ENCODE results near the gene NME1.
A peak's percentile ranks its signal among the peaks of the same experiment; 100 is the strongest.
"Not testable (repeated sequence)": the region's sequence is repeated elsewhere in the genome, so short reads cannot be mapped to it uniquely, and the experiment has no call there.

Gene NME1

GRCh38 chr17:51147650-51148049 is 5.7 kb upstream of the NME1 start:
- no peak for DNase-seq

GRCh38 chr17:51149163-51149562 is 4.2 kb upstream of the NME1 start:
- DNase-seq: no peak

DNA sequence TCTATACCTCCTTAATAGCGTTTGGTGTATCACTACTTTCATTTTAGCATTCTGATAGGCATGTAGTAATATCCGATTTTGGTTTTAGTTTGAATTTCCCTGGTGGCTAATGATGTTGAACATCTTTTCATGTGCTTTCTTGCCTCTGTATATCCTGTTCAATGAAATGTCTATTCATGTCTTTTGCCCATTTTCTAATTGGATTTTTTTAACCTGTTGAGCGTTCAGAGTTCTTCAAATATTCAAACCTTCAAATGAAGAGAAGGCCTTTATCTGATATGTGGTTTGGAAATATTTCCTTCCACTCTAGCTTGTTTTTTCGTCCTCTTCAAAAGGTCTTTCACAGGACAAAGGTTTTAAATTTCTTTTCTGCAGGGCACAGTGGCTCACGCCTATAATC is 2.4 kb upstream of the NME1 start:
- no peak for DNase-seq

DNA sequence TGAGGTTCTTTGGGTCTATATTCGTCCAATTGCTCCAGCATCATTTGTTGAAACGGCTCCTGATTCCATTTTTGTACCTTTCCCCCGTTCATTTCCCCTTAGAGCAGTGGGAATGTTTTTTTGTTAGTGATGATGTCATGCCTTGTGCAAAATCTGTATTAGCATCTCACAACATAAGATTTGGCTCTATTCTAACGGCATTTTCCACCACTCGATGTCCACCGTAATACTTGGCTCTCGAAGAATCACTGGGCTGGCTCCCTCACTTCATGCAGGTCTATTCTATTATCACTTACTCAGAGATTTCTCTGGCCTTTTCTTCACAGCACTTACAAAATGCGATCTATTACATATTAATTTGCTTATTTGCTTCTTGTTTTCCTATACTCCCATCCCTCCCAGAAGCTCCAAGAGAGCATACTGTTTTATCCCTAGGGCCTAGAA is 571 bp upstream of the NME1 start:
- no peak for DNase-seq

DNA sequence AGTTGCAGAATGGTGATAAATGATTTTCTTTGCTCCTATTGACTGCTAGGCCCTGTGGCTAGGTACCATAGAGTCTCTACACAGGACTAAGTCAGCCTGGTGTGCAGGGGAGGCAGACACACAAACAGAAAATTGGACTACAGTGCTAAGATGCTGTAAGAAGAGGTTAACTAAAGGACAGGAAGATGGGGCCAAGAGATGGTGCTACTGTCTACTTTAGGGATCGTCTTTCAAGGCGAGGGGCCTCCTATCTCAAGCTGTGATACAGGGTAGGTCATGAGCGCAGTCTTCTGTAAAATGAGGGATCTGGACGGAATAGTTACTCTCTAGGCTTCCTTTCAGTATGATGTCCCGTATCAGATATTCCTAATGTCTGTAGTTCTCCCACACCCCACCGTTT is 817 bp downstream of the NME1 start:
- DNase-seq: no peak

- DNase-seq: no peak
These were observed 2.1 kb downstream of the NME1 start for GRCh38 chr17:51155416-51155815.

DNA sequence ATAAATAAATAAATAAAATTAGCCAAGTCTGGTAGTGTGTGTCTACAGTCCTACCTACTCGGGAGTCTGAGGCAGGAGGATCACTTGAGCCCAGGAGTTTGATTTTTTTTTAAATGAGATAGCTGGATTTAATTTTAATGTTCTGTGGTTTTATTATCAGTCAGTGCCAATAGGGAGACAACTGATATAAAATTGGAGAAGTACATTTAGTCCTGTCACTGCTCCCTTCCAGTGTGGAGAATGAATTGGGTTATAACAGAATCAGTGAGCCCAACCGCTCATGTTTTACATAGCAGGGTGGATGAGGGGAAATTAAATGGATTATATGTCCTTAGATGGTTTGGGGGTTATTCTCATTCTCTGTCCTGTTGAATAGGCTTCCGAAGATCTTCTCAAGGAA is 6.2 kb downstream of the NME1 start:
- DNase-seq: no peak

- DNase-seq: no peak
These were observed 8.2 kb downstream of the NME1 start for GRCh38 chr17:51161541-51161940.

DNA sequence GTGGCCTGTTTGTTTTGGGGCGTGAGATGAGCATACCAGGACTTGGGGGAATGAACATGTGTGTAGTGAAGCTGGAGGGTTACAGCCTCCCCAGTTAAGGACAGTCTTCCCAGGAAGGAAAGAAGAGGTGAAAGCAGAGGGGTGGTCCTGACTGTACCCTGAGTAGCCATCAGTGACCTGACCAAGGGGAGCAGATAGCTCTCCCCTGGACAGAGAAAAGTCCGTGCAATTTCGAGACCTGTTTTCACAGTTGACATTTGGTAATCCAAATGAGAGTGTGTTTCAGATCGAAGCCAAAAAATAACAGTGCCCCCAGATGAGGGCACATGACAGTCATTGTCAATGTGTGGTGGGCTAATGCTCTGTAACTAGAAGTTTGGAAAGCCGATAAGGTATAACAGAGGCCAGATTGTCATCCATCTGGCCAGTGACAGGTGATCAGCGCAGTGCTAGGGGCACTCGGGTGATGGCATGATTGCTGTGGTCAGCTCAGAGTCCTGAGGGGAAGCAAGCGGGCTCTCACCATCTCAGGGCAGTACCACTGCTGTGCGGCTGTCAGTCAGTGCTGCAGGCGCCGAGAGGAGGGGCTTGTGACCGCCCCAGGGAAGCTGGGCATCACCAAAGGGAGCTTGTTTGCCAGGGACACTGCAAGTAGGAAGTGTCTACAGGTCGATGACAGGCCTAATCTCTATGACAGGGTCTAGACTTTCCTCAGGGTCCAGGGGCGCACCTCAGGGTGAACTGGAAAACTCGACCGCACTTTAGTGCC is 11.7 kb downstream of the NME1 start:
- DNase-seq: no peak

DNA sequence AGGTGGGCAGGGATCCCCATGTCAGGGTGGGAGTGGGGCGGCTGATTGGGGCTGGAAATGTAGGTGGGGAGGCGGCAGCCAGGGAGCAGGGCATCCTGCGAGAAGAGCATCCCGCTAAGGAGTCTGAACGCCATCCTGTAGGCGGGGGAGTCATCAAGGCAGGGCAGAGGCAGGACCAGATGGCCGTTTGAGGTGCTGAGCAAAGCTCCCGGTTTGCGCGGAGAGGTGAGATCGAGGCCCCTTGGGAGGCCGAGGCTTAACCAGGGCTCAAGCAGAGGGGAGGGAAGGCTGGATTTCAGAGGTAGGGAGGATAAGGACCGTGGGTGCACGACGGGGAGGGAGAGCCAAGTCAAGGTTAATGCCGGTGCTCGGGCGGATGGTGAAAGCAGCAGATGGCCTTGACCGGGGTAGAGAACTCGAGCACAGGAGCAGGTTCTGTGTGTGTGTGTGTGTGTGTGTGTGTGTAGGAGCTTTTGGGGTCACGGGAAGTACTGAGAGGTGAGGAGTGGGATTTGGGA is 12.4 kb downstream of the NME1 start:
- peak; percentile 13 for DNase-seq

- DNase-seq: peak; percentile 77
These were observed 13.0 kb downstream of the NME1 start, which contains the start of gene NME2 for GRCh38 chr17:51166198-51166986. Gene NME2, plus strand, starts transcription at chr17:51166411. Its CDS starts 420 bp downstream, at chr17:51166831.

- DNase-seq: peak; percentile 74
These were observed 13.9 kb downstream of the NME1 start for GRCh38 chr17:51166987-51167931.

DNA sequence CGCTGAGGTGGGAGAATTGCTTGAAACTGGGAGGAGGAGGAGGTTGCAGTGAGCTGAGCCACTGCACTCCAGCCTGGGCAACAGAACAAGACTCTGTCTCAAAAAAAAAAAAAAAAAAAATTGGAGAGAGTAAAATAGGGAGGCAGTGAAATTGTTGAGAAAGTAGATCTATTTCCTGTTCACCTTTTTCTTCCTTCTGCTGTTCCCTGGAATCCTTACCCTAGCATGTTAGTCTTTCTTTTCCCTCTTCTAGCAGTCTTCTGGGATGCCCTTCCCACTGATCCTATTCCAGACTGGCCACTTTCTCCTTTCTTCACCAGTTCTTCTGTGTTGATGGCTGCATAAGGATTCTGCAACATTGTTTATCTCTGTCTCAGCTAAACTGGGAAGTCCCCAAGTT is 16.0 kb downstream of the NME1 start:
- no peak for DNase-seq

- no peak for DNase-seq
These were observed 17.4 kb downstream of the NME1 start for GRCh38 chr17:51170736-51171135.

- not testable (repeated sequence) for DNase-seq
These were observed 18.7 kb downstream of the NME1 start for GRCh38 chr17:51172030-51172429.

DNA sequence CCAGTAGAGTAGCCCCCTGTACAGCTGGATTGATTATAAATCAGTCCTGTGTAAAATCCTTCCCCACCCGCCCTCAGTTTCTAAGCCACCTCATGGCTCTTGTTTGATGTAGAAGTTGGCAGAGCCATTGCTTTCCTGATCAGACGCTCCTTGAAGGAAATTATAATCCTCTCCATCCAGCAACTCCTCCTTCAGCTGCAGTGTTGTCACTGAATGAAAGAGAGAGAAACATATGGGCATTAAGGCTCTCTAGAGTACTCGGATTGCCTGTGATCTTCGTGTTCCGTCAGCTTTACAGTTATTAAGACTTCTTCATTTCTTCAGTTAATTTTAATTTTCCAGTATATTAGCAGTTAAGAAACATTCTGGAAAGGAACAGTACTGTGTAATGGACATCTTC is 27.1 kb downstream of the NME1 start:
- no peak for DNase-seq

- no peak for DNase-seq
These were observed 30.8 kb downstream of the NME1 start for GRCh38 chr17:51184124-51184523.

DNA sequence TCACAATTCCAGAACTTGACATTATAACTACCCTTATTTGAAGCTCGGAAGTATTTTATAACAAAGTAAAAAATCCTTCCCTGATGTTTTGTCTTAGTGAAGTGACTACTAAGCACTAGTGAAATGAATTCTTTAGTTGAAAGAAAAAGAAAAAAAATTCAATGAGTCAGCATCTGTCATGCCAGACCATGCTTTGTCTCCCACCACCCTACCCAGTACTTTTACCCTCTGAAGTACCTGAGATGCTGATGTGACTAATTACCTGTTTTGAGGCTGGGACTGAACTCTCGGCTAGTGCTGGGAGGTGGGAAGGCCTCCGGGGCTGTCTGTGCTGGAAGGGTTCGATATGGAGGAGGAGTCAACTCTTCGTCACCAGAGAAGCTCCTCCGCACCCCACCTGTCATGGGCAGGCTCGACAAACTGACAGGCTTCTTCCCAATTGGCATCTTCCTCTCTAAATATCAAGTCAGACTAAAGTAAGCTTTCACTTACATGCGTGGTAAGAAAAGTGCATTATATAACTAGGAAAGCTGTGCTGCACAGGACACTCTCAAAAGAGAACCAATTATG is 32.5 kb downstream of the NME1 start:
- no peak for DNase-seq

- no peak for DNase-seq
These were observed 35.0 kb downstream of the NME1 start for GRCh38 chr17:51188271-51188833.

DNA sequence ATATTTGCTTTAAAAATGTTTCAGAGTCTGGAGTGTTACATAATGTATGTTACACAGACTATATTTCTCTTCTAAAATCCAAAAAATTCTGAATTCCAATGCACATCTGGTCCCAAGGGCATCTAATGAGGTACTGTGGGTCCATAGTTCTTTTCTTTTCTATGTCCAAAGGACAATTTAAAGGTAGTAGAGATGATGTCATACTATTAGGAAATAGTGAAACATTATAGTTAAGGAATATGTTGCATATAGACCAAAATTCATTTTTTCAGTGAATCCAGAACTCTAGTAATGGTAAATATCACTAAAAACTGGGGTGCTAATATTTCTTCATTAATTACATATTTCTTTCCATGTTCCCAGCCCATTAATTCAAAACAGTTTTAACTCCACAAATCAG is 35.8 kb downstream of the NME1 start:
- DNase-seq: no peak

DNA sequence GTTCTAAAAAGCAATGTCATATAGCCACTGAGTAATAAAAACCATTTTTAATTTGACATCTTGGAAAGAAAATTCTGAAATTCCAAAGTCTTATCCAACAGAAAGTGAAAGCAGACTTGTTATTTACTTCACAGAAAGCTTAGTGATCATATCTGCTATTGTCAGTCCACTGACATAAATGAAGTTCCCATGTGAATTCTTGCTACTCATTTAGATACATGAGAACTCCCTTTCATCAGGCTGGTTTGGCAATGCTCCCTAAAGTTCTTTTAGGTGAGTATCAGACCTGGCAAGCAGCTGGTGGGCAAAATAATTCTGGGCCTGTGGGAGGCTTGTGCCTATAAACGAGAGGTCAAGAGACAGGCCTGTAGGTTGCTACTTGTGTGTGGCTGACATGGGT is 36.3 kb downstream of the NME1 start:
- DNase-seq: no peak

GRCh38 chr17:51191895-51192294 is 38.5 kb downstream of the NME1 start:
- DNase-seq: no peak
